GM23248 (cell line): Measurements from ENCODE around the gene NOP53.

Source experiments
- EZH2 ChIP-seq: fragments of 200-600 bp; sonication (generic); IDR thresholded peaks from 2 replicates; pipeline ENCODE4 v1.6.1; 2018; ENCODE audit warnings: antibody characterized with exemption, mild to moderate bottlenecking; ENCODE audit not compliant: insufficient read depth, poor library complexity, severe bottlenecking
- EZH2phosphoT487 ChIP-seq: fragments of 200-600 bp; sonication (generic); IDR thresholded peaks from 2 replicates; pipeline ENCODE4 v1.6.1; 2018; ENCODE audit warnings: antibody characterized with exemption, moderate library complexity, mild to moderate bottlenecking, low read depth; ENCODE audit not compliant: insufficient read depth

DNA sequence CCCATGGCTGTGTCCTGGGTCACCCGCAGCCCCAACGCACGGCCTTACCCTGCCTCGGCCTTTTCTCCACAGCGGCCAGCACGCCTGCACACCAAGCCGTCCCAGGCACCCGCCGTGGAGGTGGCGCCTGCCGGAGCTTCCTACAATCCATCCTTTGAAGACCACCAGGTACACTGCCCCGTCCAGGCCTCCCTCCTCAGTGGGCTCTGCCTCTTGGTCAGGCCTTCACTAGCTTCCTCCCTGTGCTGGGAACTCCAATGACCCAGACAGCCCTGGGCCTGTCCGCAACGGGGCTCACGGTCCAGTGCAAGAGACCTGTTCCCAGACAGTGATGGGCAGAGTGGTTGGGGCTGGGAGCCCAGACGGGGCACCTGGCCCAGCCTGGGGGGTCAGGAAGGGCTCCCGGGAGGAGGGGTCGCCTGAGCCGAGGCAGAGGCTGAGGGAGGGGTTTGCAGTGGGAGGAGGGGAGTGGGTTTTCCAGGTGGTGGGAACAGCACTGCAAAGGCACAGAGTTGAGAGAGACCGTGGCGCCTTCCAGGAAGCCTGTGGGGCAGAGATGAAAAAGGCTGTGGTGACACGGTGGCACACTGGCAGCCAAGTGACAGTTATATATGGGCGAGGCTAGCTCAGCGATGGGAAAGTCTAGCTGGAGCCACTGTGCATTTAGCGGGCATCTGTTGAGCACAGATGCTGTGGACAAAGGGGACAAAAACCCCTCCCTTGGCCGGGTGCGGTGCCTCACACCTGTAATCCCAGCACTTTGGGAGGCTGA is 7.3 kb downstream of the NOP53 start:
- TF ChIP-seq EZH2phosphoT487 (no peak), EZH2 (no peak)
